Right ventricle myocardium inferior (tissue), 1 donor: ENCODE results near the gene TAB2. TPM values are rescaled to one million over a fixed set of nuclear protein-coding genes. Genes with fewer than 3 reads are reported as not detected.
"Not testable (repeated sequence)": the region's sequence is repeated elsewhere in the genome, so short reads cannot be mapped to it uniquely, and the experiment has no call there.

Source experiments
- ATAC-seq: fragments of 200-7000 bp; cut with Tn5 transposase; one replicate; pipeline ENCODE4 v1.9.1; 2020; ENCODE audit warnings: mild to moderate bottlenecking, moderate library complexity
- DNase-seq: peaks from one replicate; pipeline ENCODE4 v3.0.0; 2021; ENCODE audit errors: missing footprints
- intact Hi-C: fragments of 100-400 bp; cut with DNase I; formaldehyde crosslinking; loops from one replicate; pipeline ENCODE4 v1.11.0; 2022
- total RNA-seq: library from RNA; stranded (reverse); fragmentation: NEBNext Ultra II Directional; extraction: Animal tissue kit (Norgen Biotek cat#: 25700); gene quantifications from one replicate; pipeline ENCODE4 v1.2.1, GENCODE V29; 2021
- donor health status: DM: no; HTN: yes; CAD: no; lungs with severe emphysema.

Gene TAB2
- total RNA-seq, 1 donor from 2014 or later = 57.4 TPM

DNA sequence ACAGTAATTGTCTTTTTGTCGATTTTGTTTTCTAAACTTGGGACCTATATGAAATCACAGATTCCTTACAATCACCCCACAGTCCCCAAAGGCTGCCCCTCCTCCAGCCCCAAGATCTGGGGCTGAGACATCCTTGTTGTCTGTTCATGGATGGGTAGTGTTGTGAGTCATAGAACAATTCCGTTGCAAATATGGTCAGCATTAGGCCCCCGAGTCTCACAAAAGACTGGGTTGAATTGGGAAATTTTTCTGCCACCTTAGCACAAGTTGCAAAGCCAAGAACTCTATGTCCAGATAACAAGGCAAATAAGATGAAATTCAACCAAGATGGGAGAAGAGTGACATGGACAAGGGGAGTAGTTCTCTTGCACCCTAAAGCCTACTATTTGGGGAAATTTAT lies 10.5 kb upstream of the TAB2 start:
- no peak for DNase-seq
- intact Hi-C loops = no loop called here
- ATAC-seq = no peak

DNA sequence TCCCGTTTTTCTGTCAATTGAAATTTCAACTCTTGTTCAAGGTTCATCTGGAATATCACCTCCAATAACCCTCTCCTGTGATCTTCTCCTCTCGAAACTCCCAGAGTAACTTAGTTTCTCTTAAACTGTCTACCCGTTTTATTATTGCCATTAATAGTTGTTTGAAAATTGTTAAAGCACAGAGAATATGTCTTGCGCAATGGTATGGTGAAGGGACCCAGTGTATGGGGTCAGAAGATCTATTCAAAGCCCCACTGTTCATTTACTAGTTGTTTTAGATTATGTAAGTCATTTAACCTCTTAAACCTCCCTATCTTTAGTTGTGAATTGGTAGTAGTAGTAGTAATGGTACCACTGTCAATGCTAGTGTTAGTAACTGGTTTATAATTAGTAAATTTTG lies 6.2 kb upstream of the TAB2 start:
- no peak for ATAC-seq
- DNase-seq = no peak
- intact Hi-C loops = no loop called here

DNA sequence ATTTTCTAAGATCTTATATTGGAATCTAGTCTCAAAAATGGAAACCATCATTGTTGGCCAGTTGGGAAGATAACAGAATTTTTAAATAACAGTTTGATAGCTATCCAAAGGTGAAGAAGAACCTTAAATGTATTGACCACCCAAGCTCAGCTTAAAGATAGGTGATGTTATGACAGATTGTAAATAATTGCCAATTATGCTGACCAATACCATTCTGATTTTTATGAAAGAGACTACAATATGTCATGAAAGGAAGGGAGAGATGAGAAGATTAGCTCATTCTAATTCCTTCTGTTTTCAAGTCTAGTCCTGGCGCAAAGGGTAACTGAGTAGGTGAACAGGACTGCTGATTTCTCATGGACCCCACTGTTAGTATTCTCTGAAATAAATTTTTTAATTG lies 5.7 kb upstream of the TAB2 start:
- ATAC-seq = no peak
- intact Hi-C loops = no loop called here

DNA sequence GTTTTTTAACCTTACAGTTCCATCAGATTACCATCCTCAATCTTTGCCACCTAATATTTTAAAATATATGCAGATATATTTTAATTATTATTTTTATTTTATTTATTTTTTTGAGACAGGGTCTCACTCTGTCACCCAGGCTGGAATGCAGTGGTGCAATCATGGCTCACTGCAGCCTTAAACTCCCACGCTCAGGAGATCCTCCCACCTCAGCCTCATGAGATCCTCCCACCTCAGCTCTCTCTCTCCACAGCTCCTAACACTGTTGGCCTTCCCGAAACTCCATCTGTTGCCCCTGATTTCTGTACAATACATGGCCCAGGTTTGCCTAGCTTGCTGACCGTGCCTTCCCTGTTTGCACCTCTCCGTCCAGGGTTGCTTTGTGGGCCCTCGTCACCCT lies 4.4 kb upstream of the TAB2 start:
- intact Hi-C loops = no loop called here
- no peak for DNase-seq
- no peak for ATAC-seq

More for the DNA sequence above, 5.7 kb upstream of the TAB2 start:
- no peak for DNase-seq

- intact Hi-C loops = no loop called here
- DNase-seq = no peak
- ATAC-seq = no peak
Measured at GRCh38 chr6:149313861-149314260, 3.7 kb upstream of the TAB2 start.

GRCh38 chr6:149314325-149314905 lies 3.1 kb upstream of the TAB2 start:
- no peak for ATAC-seq
- intact Hi-C loops = no loop called here
- DNase-seq = no peak

GRCh38 chr6:149316108-149316727 lies 1.3 kb upstream of the TAB2 start:
- intact Hi-C loops = loop anchor here (5.0 kb wide), 1 partner anchor 51 kb away; no protein-coding TSS in a partner anchor
- DNase-seq (no peak), ATAC-seq (no peak)

DNA sequence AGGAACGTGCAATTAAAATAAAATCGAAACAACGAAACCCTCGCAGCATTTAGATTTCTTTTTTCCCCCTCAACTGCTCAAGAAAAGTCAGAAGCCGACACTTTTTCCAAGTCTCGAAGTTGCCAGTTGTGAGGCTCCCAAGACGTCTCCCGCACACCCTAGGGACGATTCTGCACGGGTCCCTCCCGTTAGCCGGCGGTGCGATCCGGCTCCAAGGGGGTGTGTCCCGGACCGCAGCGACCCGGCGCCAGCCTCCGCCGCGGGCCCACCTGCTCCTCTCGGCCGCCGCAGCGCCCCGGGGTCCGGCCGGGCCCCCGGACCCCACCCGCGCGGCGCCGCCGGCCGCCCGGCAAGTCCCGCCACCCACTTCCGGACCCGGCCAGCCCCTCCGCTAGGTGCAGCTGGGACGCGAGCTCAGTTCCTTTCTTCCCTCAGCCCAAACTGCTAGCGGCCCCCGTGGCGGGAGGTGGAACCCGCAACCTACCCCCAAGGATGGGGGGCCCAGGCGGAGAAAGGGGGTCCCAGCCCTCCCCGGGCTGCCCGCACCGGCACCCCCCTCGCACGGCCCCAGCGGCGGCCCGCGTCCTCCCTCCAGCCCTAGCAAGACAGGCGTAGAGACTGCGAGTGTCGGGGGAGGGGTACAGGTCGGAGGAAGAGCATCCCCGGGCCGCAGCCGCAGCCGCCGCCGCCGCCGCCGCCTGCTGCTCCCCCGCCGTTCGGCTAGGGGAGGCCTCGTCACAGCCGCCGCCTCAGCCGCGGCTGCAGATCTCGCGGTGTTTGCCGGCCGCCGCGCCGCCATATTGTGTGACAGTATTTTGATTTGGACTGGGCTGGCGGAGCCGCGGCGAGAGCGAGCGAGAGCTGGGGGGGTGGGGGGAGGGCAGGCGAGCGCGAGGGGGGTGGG lies 520 bp upstream of the TAB2 start:
- ATAC-seq (peak; percentile 95), DNase-seq (peak; percentile 97)
- intact Hi-C loops = loop anchor here (5.0 kb wide), 1 partner anchor 50 kb away; no protein-coding TSS in a partner anchor

DNA sequence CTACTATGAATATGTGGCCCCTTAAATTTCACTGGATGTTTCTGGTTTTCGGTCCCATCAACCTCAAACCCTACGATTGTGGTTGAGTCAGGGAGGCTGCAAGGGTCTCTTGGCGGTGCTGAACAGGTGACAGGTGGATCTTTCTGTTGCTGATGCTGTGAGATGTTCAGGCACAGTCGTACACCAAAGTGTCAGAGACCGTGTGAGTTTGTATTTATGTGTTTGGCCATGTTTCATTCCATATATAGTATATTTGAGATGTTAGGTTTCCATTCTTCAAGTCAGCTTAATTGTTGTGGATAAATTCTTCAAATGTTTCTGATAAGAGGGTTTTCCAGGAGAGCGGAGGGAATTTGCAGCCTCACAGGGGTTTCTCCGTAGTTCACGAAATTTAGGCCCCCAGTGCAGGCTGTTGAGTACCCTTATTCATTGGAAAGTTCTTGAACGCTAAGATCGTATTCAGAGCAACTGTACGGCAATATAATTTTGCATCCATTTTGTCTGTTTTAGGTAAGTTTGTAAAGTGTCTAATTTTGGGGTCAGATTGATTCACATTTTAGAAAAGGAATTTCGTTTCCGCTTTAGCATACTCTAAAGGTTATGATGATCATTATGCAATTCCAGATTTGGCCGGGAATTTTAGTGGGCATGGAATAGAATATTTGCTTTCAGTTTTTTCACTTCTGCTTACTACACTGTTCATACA lies 1.2 kb downstream of the TAB2 start:
- intact Hi-C loops = loop anchor here (5.0 kb wide), 1 partner anchor 49 kb away; no protein-coding TSS in a partner anchor
- ATAC-seq (no peak), DNase-seq (no peak)

DNA sequence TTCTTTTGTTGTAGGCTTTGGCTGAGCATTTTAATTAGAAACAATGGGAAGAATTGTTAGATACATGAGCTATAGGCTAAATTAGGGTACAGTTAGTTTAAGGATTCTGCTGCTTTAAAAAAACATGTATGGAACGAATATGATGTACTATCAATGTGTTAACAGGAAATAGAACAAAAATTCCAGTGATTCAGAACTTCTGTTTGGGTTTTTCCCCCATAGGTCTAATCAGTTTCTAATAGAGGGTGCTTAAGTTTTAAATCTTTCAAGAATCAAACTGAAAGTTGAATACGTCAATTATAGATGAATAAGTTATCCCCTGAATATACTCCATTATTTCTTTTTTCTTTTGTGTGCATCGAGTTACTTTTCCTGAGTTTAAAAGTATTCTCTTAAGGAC lies 1.9 kb downstream of the TAB2 start:
- intact Hi-C loops = loop anchor here (5.0 kb wide), 1 partner anchor 48 kb away; no protein-coding TSS in a partner anchor
- DNase-seq = no peak
- ATAC-seq = no peak

DNA sequence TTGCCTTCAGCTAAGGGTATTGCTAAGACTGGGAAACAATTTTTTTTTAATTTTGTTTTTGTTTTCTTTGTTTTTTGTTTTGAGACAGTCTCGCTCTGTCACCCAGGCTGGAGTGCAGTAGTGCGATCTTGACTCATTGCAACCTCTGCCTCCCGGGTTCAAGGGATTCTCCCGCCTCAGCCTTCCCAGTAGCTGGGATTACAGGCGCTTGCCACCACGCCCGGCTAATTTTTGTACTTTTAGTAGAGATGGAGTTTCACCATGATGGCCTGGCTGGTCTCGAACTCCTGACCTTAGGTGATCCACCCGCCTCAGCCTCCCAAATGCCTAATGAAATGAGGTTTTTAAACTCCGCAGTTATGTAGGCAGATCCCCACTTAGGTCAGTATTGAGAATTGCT lies 2.5 kb downstream of the TAB2 start:
- intact Hi-C loops, ATAC-seq, DNase-seq: not testable (repeated sequence)

GRCh38 chr6:149320796-149321195 lies 3.3 kb downstream of the TAB2 start:
- DNase-seq (no peak), ATAC-seq (no peak)
- intact Hi-C loops = no loop called here

DNA sequence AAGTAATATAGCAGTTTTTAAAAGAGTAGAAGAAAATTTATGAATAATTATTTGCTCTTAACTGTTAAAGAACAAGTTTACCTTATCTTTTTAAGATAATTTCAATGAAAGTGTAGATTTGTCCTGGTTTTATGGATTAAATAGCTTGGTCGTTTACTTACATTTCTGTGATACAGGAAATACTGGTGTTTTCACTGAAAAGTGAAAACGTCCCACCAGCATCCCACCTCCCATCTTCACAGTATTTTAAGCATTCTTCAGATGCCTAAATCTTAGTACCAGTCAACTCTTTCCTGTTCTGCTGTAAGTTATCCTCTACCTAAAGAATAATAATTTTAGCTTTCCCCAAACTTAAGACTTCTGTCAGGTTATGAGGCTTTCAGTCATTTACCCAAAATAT lies 5.8 kb downstream of the TAB2 start:
- DNase-seq (no peak), ATAC-seq (no peak)
- intact Hi-C loops = no loop called here

- peak; percentile 51 for ATAC-seq
- intact Hi-C loops = no loop called here
- no peak for DNase-seq
Measured at GRCh38 chr6:149323925-149324324, 6.4 kb downstream of the TAB2 start.

GRCh38 chr6:149324428-149324827 lies 6.9 kb downstream of the TAB2 start:
- ATAC-seq = peak; percentile 56
- intact Hi-C loops = no loop called here
- DNase-seq = no peak

- intact Hi-C loops = no loop called here
- ATAC-seq (no peak), DNase-seq (no peak)
Measured at GRCh38 chr6:149325648-149326236, 8.2 kb downstream of the TAB2 start.

DNA sequence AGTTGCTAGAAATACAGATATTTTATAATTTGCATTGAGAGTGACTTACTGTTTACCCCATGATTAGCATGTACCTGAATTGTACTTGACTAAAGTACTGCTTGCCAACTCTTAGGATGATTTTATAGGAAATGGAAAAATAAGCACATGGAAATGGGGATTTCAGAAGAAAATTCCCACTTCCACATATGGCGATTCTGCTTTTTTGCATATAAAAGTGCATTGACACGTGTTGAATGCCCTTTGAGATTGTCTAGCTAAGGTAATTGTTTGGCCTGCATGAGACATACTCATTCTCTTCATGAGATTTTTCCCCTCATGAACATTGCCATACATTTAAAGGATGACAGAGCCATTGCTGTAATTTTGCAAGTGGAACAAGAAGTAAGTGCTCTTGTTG lies 10.1 kb downstream of the TAB2 start:
- ATAC-seq (no peak), DNase-seq (no peak)
- intact Hi-C loops = no loop called here

- intact Hi-C loops = no loop called here
- ATAC-seq (no peak), DNase-seq (no peak)
Measured at GRCh38 chr6:149328083-149328482, 10.6 kb downstream of the TAB2 start.

DNA sequence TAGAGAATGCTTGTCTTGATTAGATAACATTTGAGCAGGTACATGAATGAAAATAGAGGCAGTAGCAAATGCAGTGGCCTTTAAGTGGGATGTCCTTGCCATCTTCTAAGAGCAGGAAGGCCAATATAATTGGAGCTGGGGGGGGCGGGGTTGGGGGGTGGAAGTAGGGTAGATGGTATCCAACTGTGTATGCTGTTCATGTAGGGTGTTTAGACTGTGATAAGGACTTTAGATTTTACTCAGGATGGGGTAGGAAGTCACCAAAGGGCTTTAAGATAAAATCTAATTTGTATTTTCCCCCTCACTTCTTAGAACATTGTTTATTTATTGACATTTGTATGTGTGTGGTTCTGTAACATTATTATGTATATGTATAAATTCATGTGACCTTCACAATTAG lies 12.0 kb downstream of the TAB2 start:
- no peak for ATAC-seq
- intact Hi-C loops = no loop called here
- no peak for DNase-seq
